Measurements from ENCODE around the gene SCN2A. TPM values are rescaled to one million over a fixed set of nuclear protein-coding genes. Genes with fewer than 3 reads are reported as not detected.

SCN2A gene
- total and polyA plus RNA-seq, 9 of the 15 experiments (the other 6 are each of a cell fraction or from before 2014, with no cell fraction given) = 0.08 to 0.69 (median 0.31) TPM; not detected in 1

- no peak overlapping the region for H2AFZ ChIP-seq (ENCODE audit: low read depth, low read length)
- in situ Hi-C loops (cut with MboI) = no loop called here
- H3K4me2 ChIP-seq (ENCODE audit: insufficient read depth, low read length) = no peak overlapping the region
- no peaks in the 10 kb centered on the region for H3K4me1 ChIP-seq (replicated peaks in 1 of 2; ENCODE audit: control insufficient read depth in 2 of 2, insufficient read depth in 2 of 2, low read length in 2 of 2)
- no peak overlapping the region for H3K4me3 ChIP-seq
- no peaks in the 10 kb centered on the region for H3K79me2 ChIP-seq (ENCODE audit: control insufficient read depth, insufficient read depth, low read length)
- no peak overlapping the region for H3K27ac ChIP-seq (ENCODE audit: extremely low read depth, low read depth, low read length)
- WGBS (ENCODE audit: insufficient coverage, low coverage, missing lambda C conversion rate) = 4% methylated on average over 4 of the region's 4 CpGs
- FAIRE-seq (no peak), DNase-seq (ENCODE audit: extremely low read depth in 1 of 4, low spot score in 3 of 4) (no peak), ATAC-seq (no peak)
- H3K9me1 ChIP-seq (ENCODE audit: control insufficient read depth, insufficient read depth, low read length) = no peaks in the 10 kb centered on the region
- H3K36me3 ChIP-seq (ENCODE audit: control insufficient read depth, insufficient read depth, low read length) = no peaks in the 10 kb centered on the region
- H3K9me3 ChIP-seq (replicated peaks; ENCODE audit: control insufficient read depth, insufficient read depth, low read depth, low read length) = no peaks in the 10 kb centered on the region
- ChIA-PET CTCF (ENCODE audit: low intra/inter-chr PET ratio) (no interaction called here), POLR2A (no interaction called here)
- no peaks in the 10 kb centered on the region for H3K27me3 ChIP-seq (ENCODE audit: control insufficient read depth in 2 of 2, insufficient read depth in 2 of 2, low read length in 2 of 2)
- no peak overlapping the region for H3K9ac ChIP-seq (ENCODE audit: insufficient read depth in 1 of 2, low read depth in 2 of 2, low read length in 2 of 2)
- no peaks in the 10 kb centered on the region for H4K20me1 ChIP-seq (replicated peaks; ENCODE audit: control insufficient read depth, insufficient read depth, low read length)
- BruUV-seq (replicated peaks) = no TSS peak
- intact Hi-C loops (cut with micrococcal nuclease) = no loop called here
- TF ChIP-seq POLR2AphosphoS5 (IDR thresholded peaks at IDR 0.05; ENCODE audit: control insufficient read depth, insufficient read depth, low read depth, low read length) (no peak), NFE2L1 (tag; IDR thresholded peaks at IDR 0.05; ENCODE audit: borderline replicate concordance, low read depth) (no peak), KLF16 (IDR thresholded peaks at IDR 0.05) (no peak)
These were observed 42.2 kb downstream of the SCN2A start for GRCh38 chr2:165281387-165281786.

- ChIA-PET POLR2A (no interaction called here), CTCF (ENCODE audit: low intra/inter-chr PET ratio) (no interaction called here)
- ATAC-seq = no peak
- Histone ChIP-seq H3K4me1 (replicated peaks in 1 of 2; ENCODE audit: control insufficient read depth in 2 of 2, insufficient read depth in 2 of 2, low read length in 2 of 2) (no peaks in the 10 kb centered on the region), H4K20me1 (replicated peaks; ENCODE audit: control insufficient read depth, insufficient read depth, low read length) (no peaks in the 10 kb centered on the region), H3K4me2 (ENCODE audit: insufficient read depth, low read length) (no peak overlapping the region), H3K4me3 (no peak overlapping the region), H3K9ac (ENCODE audit: insufficient read depth in 1 of 2, low read depth in 2 of 2, low read length in 2 of 2) (no peak overlapping the region), H3K27ac (ENCODE audit: extremely low read depth, low read depth, low read length) (no peak overlapping the region), H3K36me3 (ENCODE audit: control insufficient read depth, insufficient read depth, low read length) (no peaks in the 10 kb centered on the region), H3K79me2 (ENCODE audit: control insufficient read depth, insufficient read depth, low read length) (no peaks in the 10 kb centered on the region), H3K9me3 (replicated peaks; ENCODE audit: control insufficient read depth, insufficient read depth, low read depth, low read length) (no peaks in the 10 kb centered on the region), H2AFZ (ENCODE audit: low read depth, low read length) (no peak overlapping the region), H3K9me1 (ENCODE audit: control insufficient read depth, insufficient read depth, low read length) (no peaks in the 10 kb centered on the region), H3K27me3 (ENCODE audit: control insufficient read depth in 2 of 2, insufficient read depth in 2 of 2, low read length in 2 of 2) (no peaks in the 10 kb centered on the region)
- WGBS (ENCODE audit: insufficient coverage, low coverage, missing lambda C conversion rate) = 7% methylated on average over 1 of the region's 1 CpG
- FAIRE-seq = no peak
- intact Hi-C loops (cut with micrococcal nuclease) (no loop called here), in situ Hi-C loops (cut with MboI) (no loop called here)
- DNase-seq (ENCODE audit: extremely low read depth in 1 of 4, low spot score in 3 of 4) = no peak
- BruUV-seq (replicated peaks) = no TSS peak
- TF ChIP-seq, protein P1, sequence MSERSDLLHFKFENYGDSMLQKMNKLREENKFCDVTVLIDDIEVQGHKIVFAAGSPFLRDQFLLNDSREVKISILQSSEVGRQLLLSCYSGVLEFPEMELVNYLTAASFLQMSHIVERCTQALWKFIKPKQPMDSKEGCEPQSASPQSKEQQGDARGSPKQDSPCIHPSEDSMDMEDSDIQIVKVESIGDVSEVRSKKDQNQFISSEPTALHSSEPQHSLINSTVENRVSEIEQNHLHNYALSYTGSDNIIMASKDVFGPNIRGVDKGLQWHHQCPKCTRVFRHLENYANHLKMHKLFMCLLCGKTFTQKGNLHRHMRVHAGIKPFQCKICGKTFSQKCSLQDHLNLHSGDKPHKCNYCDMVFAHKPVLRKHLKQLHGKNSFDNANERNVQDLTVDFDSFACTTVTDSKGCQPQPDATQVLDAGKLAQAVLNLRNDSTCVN (CRISPR knock-in tag; IDR thresholded peaks at IDR 0.05) = no peak
- TF ChIP-seq SRF (CRISPR knock-in tag; IDR thresholded peaks at IDR 0.05) (no peak), EWSR1 (IDR thresholded peaks at IDR 0.05; ENCODE audit: borderline replicate concordance, low read depth, partially characterized antibody) (no peak), HNRNPK (IDR thresholded peaks at IDR 0.05; ENCODE audit: low read depth, low read length, poor library complexity, severe bottlenecking) (no peak), ZNF354B (CRISPR knock-in tag; IDR thresholded peaks at IDR 0.05) (no peak), HNRNPUL1 (IDR thresholded peaks at IDR 0.05; ENCODE audit: low read length) (no peak), SMAD4 (CRISPR knock-in tag; conservative IDR thresholded peaks at IDR 0.05) (no peak), HDAC8 (tag; IDR thresholded peaks at IDR 0.05) (no peak), NCOR1 (IDR thresholded peaks at IDR 0.05) (no peak), MTA2 (IDR thresholded peaks at IDR 0.05; ENCODE audit: low read depth) (no peak), FOXP1 (CRISPR knock-in tag; IDR thresholded peaks at IDR 0.05) (no peak), MTA3 (IDR thresholded peaks at IDR 0.05; ENCODE audit: borderline replicate concordance) (no peak), DNMT1 (IDR thresholded peaks at IDR 0.05) (no peak)
- TF ChIP-seq, protein P2, sequence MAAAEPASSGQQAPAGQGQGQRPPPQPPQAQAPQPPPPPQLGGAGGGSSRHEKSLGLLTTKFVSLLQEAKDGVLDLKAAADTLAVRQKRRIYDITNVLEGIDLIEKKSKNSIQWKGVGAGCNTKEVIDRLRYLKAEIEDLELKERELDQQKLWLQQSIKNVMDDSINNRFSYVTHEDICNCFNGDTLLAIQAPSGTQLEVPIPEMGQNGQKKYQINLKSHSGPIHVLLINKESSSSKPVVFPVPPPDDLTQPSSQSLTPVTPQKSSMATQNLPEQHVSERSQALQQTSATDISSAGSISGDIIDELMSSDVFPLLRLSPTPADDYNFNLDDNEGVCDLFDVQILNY (CRISPR knock-in tag; IDR thresholded peaks at IDR 0.05) = no peak
These were observed 44.1 kb downstream of the SCN2A start for GRCh38 chr2:165283342-165283741.
